GM23248 (cell line): ENCODE results near the gene PAX6.
A peak's percentile ranks its signal among the peaks of the same experiment; 100 is the strongest.

Experiments
- EZH2 ChIP-seq: fragments of 200-600 bp; sonication (generic); IDR thresholded peaks from 2 replicates; pipeline ENCODE4 v1.6.1; 2018; ENCODE audit warnings: antibody characterized with exemption, mild to moderate bottlenecking; ENCODE audit not compliant: insufficient read depth, poor library complexity, severe bottlenecking
- EZH2phosphoT487 ChIP-seq: fragments of 200-600 bp; sonication (generic); IDR thresholded peaks from 2 replicates; pipeline ENCODE4 v1.6.1; 2018; ENCODE audit warnings: antibody characterized with exemption, moderate library complexity, mild to moderate bottlenecking, low read depth; ENCODE audit not compliant: insufficient read depth

DNA sequence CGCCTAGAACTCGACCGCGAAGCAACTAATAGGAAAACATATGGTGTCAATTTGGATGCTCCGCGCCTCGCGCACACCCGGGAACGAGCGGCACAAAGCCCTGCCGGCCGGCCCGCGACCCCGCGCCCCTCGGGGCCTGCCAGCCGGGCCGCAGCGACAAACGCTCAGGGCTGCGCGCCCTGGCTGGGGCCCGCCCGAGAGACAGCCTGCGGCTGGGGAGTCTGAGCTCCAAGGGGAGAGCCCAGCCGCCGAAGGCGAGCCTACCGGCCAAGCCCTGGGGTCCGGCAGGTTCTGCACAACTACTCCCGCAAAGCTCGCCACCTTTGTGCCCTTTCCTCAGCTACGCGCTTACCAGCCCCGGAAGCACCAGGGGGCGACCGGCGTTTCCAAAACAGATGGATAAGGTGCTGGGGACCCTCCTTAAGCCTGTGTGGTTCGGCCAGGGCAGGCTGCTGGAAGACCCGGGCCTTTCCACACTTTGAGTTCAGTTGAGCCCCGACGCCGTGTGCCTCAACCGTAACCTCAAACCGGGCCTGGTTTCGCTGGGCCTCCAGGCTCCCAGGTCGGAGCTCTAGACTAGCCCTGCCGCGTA lies 6.0 kb downstream of the PAX6 start:
- TF ChIP-seq EZH2phosphoT487 (no peak; the same call in 1 of the 2 replicates), EZH2 (peak; percentile 1)
